Gastrocnemius medialis (tissue), 4 donors: ENCODE measurements around the gene ACTL10. TPM values are rescaled to one million over a fixed set of nuclear protein-coding genes. Genes with fewer than 3 reads are reported as not detected.

Experiments used
- ATAC-seq, 2 donors: fragments of 150-250 bp; one replicate each; pipeline ENCODE4 v1.9.1; 2016
- DNase-seq, 2 donors: peaks; one replicate each; pipeline ENCODE4 v3.0.0-alpha.2; 2019
- H3K27ac ChIP-seq, 4 donors: fragments of 200-600 bp; sonication (generic); 1 replicate in 1 of 4; 2 replicates in 3 of 4; pipeline ENCODE4 v1.5.1; 2016 to 2018; ENCODE audit warnings: mild to moderate bottlenecking in 2 of 4, moderate library complexity in 1 of 4
- H3K27me3 ChIP-seq, 3 donors: fragments of 200-600 bp; sonication (generic) in 2 of 3; 1 replicate in 1 of 3; 2 replicates in 2 of 3; pipeline versions ENCODE4 v1.5.1 to v1.6.0; 2016 to 2019; ENCODE audit warnings: mild to moderate bottlenecking in 1 of 3, moderate library complexity in 1 of 3
- H3K36me3 ChIP-seq, 2 donors: fragments of 200-600 bp; sonication (generic) in 1 of 2; one replicate each; pipeline ENCODE4 v1.5.1; 2017 to 2018
- H3K4me1 ChIP-seq, 2 donors: fragments of 200-600 bp; sonication (generic) in 1 of 2; one replicate each; pipeline ENCODE4 v1.5.1; 2016 to 2017; ENCODE audit warnings: mild to moderate bottlenecking in 2 of 2
- H3K4me3 ChIP-seq, 4 donors: fragments of 200-600 bp; sonication (generic) in 3 of 4; 1 replicate in 1 of 4; 2 replicates in 3 of 4; pipeline ENCODE4 v1.5.1; 2016 to 2019; ENCODE audit warnings: mild to moderate bottlenecking in 2 of 4
- H3K9me3 ChIP-seq, 3 donors: fragments of 200-600 bp; sonication (generic) in 2 of 3; 1 replicate in 1 of 3; 2 replicates in 2 of 3; pipeline ENCODE4 v1.5.1; 2016 to 2019
- POLR2A ChIP-seq, 2 donors: fragments of 450-650 bp; IDR thresholded peaks; one replicate each; pipeline ENCODE4 v1.6.1; 2017; ENCODE audit warnings: antibody characterized with exemption in 2 of 2, mild to moderate bottlenecking in 2 of 2, moderate library complexity in 2 of 2
- in situ Hi-C, 4 donors: fragments of 200-750 bp; cut with MboI; loops; one replicate each; pipeline versions ENCODE4 v1.15.0 to v1.8.0; 2017; ENCODE audit warnings: low sequenced_read_pairs in 4 of 4
- intact Hi-C: fragments of 100-400 bp; cut with DNase I; formaldehyde crosslinking; loops from one replicate; pipeline ENCODE4 v1.15.1; 2023; ENCODE audit warnings: low total_unique reads
- total RNA-seq, 4 donors: library from RNA; depleted of rRNA; stranded (reverse); fragments of >200 nt; gene quantifications; one replicate each; pipeline versions ENCODE4 v1.1.0 to v1.2.3, GENCODE V29; 2016
- TF ChIP-seq, protein P1 (sequence below), 5 experiments: fragments of 450-650 bp in 3 of 5; fragments of 200-600 bp in 2 of 5; sonication (generic) in 2 of 5; IDR thresholded peaks in 4 of 5; conservative IDR thresholded peaks in 1 of 5; 1 replicate in 4 of 5; 2 replicates in 1 of 5; pipeline ENCODE4 v1.5.1; 2016 to 2019; ENCODE audit warnings: antibody characterized with exemption in 5 of 5, mild to moderate bottlenecking in 3 of 5, moderate library complexity in 3 of 5

The ACTL10 gene
- total RNA-seq, 4 donors from 2014 or later, result 0.22 to 0.39 TPM; not detected in 2

DNA sequence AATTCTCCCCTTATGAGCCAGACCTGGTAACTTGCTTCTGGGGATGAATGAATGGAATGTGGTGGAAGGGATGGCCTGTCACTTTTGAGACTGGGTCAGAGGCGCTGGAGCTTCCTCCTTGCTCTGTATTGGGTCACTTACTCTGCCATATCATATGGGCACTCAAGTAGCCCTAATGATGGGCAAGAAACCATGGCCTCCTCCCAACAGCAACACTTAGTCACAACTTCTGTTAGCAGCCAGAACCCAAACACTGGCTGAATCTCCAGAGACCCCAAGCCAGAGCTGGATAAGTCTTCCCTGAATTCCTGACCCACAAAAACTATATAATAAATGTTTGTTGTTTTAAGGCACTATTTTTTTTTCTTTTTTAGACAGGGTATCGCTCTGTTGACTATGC is 13.9 kb downstream of the ACTL10 start:
- in situ Hi-C loops, result no loop called here

DNA sequence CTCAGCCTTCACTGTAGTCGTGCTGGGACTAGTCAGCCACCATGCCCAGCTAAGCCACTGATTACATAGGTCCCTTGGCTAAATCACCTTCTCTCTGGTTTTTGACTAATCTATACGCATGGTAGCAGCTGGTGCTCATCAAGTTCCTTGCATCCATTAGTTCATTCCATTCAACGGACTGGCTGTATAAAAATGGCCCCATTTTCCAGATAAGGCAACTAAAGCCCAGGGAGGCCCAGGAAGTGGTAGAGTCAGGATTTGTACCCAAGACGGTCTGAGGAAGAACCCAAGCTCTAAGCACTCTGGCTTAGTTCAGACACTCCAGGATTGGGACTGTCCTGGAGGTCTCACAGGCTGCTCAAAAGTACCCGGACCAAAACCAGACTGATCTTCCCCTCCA is 14.5 kb downstream of the ACTL10 start:
- intact Hi-C loops (no loop called here), in situ Hi-C loops (no loop called here)
- no peak overlapping the region for H3K4me3 ChIP-seq
- no peaks in the 10 kb centered on the region for H3K36me3 ChIP-seq
- no peaks in the 10 kb centered on the region for H3K9me3 ChIP-seq
- H3K27me3 ChIP-seq, result no peaks in the 10 kb centered on the region
- TF ChIP-seq POLR2A (IDR thresholded peaks at IDR 0.05), result no peak
- TF ChIP-seq, protein P1, sequence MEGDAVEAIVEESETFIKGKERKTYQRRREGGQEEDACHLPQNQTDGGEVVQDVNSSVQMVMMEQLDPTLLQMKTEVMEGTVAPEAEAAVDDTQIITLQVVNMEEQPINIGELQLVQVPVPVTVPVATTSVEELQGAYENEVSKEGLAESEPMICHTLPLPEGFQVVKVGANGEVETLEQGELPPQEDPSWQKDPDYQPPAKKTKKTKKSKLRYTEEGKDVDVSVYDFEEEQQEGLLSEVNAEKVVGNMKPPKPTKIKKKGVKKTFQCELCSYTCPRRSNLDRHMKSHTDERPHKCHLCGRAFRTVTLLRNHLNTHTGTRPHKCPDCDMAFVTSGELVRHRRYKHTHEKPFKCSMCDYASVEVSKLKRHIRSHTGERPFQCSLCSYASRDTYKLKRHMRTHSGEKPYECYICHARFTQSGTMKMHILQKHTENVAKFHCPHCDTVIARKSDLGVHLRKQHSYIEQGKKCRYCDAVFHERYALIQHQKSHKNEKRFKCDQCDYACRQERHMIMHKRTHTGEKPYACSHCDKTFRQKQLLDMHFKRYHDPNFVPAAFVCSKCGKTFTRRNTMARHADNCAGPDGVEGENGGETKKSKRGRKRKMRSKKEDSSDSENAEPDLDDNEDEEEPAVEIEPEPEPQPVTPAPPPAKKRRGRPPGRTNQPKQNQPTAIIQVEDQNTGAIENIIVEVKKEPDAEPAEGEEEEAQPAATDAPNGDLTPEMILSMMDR (IDR thresholded peaks at IDR 0.05 in 4 of 5, conservative IDR thresholded peaks at IDR 0.05 in 1 of 5), result no peak
- ATAC-seq (no peak), DNase-seq (no peak)
- peaks cover 5 to 6% of the 10 kb centered on the region in 2 donors for H3K4me1 ChIP-seq
- no peak overlapping the region for H3K27ac ChIP-seq

More for the DNA sequence above, 13.9 kb downstream of the ACTL10 start:
- Histone ChIP-seq H3K4me3 (no peak overlapping the region), H3K9me3 (no peaks in the 10 kb centered on the region), H3K27me3 (no peaks in the 10 kb centered on the region), H3K27ac (no peak overlapping the region), H3K36me3 (no peaks in the 10 kb centered on the region), H3K4me1 (peaks cover 5% of the 10 kb centered on the region in 2 donors)
- ATAC-seq, result no peak
- no peak for DNase-seq
- no peak for TF ChIP-seq POLR2A (IDR thresholded peaks at IDR 0.05)
- intact Hi-C loops, result no loop called here

DNA sequence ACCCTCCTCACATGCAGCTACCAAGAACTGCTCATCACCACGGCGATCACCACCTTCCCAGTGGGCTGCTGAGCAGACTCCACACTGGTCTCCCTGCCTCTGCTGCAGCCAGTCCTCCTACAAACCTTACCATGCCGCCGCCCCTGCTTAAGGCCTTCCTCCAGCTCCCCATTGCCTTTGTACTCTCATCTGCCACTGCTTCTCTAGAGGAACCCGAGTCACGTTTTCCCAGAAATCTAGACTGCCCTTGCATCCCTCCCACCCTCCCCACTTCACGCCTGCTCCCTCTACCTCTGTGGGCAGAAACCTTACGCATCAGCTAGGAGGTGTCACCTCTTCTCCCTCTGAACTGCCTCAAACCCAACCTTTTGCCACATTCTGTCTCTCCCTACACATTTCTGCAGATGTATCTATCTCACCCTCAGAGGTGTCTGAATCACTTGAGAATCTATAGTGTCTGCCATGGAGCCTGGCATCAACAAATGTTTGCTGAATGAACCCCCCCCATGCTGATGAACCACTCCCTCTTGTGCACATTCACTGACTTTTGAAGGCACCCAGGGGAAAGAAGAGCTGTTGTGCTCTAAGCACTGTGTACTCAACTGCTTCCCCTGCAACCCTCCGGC is 15.1 kb downstream of the ACTL10 start:
- TF ChIP-seq, protein P1 (IDR thresholded peaks at IDR 0.05 in 4 of 5, conservative IDR thresholded peaks at IDR 0.05 in 1 of 5), result no peak
- no peak for TF ChIP-seq POLR2A (IDR thresholded peaks at IDR 0.05)
- Histone ChIP-seq H3K27me3 (no peaks in the 10 kb centered on the region), H3K36me3 (no peaks in the 10 kb centered on the region), H3K27ac (no peak overlapping the region), H3K4me3 (no peak overlapping the region), H3K4me1 (peaks cover 5 to 9% of the 10 kb centered on the region in 2 donors), H3K9me3 (no peaks in the 10 kb centered on the region)
- no peak for DNase-seq
- intact Hi-C loops (no loop called here), in situ Hi-C loops (no loop called here)
- ATAC-seq, result no peak

DNA sequence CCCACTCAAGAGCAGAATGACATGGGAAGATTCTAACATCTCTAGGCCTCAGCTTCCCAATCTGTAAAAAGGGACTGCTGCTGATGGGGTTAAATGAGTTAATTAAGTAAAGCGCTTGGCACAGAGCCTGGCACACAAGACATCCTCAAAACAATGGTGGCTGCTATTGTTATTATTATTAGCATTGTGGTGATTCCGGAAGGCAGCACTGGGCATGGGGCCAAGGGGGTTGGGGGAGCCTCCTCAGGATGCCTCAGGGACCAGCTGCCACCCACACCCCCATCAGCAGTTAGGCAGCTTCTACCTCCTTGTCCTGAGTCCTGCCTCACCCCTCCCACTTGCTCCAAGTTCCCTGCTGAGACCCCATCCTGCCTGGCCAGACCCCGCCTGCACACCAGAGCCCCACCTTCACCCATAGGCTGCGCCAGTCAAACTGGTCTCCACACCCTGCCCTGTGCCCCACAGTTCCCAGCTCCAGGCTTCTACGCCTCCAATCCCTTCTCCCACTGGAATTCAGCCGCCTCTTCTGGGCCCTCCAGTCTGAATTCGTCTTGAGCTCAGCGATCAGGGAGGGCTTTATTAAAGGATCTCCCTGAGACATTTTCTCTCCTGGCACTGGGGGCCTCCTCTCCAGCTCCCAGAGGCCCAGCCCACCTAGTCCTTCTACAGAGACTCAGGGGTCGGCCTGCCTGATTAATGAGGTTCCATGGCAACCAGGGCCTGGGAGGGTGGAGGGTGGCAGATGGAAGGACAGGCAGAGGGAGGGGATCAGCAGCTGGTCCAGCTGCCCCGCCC is 18.0 kb downstream of the ACTL10 start:
- no peak overlapping the region for H3K4me3 ChIP-seq
- H3K27ac ChIP-seq, result no peak overlapping the region
- in situ Hi-C loops, result no loop called here
- intact Hi-C loops, result no loop called here
- no peaks in the 10 kb centered on the region for H3K36me3 ChIP-seq
- DNase-seq, result no peak
- no peaks in the 10 kb centered on the region for H3K9me3 ChIP-seq
- H3K27me3 ChIP-seq, result no peaks in the 10 kb centered on the region
- peaks cover 5 to 11% of the 10 kb centered on the region in 2 donors for H3K4me1 ChIP-seq
- no peak for TF ChIP-seq POLR2A (IDR thresholded peaks at IDR 0.05)
- TF ChIP-seq, protein P1 (IDR thresholded peaks at IDR 0.05 in 4 of 5, conservative IDR thresholded peaks at IDR 0.05 in 1 of 5), result no peak
- no peak for ATAC-seq

DNA sequence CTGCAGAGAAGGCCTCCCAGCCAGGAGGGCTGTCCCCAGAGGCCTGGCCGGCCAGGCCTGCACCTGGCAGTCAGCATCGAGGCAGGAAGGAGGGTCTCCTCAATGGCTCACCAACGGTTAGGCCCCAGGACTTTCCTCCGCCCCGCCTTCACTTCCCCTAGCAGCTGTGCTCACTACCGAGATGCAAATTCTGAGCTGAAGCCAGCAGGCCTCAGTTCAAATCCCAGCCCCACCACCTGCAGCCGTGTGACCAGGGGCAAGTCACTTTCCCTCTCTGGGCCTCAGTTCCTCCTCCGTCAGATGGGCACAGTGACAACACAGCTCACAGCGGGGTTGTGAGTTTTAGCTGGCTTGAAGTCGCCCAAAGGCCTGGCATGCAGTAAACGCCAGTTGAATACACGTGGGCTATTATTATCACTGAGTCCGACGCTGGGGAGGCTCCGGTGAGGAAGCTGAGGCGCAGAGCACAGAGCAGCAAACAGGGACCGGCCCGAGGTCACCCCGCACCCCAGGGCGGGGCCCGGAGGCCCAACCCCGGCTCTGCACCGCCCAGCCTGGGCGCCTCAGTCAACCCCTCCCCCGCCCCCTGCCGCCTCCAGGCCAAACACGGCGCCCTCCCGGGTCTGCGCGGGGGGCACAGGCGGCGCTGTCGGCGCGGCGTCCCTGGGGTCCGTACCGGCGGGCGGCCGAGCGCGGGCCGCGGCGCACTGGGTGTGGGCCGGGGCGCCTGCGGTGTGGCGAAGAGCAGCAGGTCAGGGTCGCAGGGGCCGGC is 18.8 kb downstream of the ACTL10 start:
- in situ Hi-C loops (no loop called here), intact Hi-C loops (no loop called here)
- TF ChIP-seq, protein P1 (IDR thresholded peaks at IDR 0.05 in 4 of 5, conservative IDR thresholded peaks at IDR 0.05 in 1 of 5), result no peak
- no peak overlapping the region for H3K27ac ChIP-seq
- H3K27me3 ChIP-seq, result no peaks in the 10 kb centered on the region
- no peaks in the 10 kb centered on the region for H3K9me3 ChIP-seq
- H3K4me1 ChIP-seq, result peaks cover 5 to 11% of the 10 kb centered on the region in 2 donors
- peak overlapping the region in 2 of 4 donors; percentile 40 to 42 for H3K4me3 ChIP-seq
- ATAC-seq, result no peak
- DNase-seq, result no peak
- no peaks in the 10 kb centered on the region for H3K36me3 ChIP-seq
